HepG2 (cell line): ENCODE results near the gene DNAJC5. TPM values are rescaled to one million over a fixed set of nuclear protein-coding genes. Genes with fewer than 3 reads are reported as not detected.

Experiments used
- E2F2 ChIP-seq: sonication (generic); formaldehyde crosslinking; IDR thresholded peaks from 2 replicates; pipeline ENCODE4 v1.4.0; 2020; ENCODE audit warnings: missing genetic modification reagents, borderline replicate concordance
- FOXP1 ChIP-seq, 2 experiments: fragments of 450-650 bp in 1 of 2; IDR thresholded peaks; 2 replicates each; pipeline ENCODE4 v1.6.1; 2017 to 2018; ENCODE audit warnings: antibody characterized with exemption in 1 of 2
- MTA1 ChIP-seq: sonication (generic); formaldehyde crosslinking; IDR thresholded peaks from 2 replicates; pipeline ENCODE4 v1.4.0; 2020; ENCODE audit warnings: missing genetic modification reagents, mild to moderate bottlenecking, borderline replicate concordance
- MTA3 ChIP-seq: sonication (generic); formaldehyde crosslinking; IDR thresholded peaks from 2 replicates; pipeline ENCODE4 v1.4.0; 2020; ENCODE audit warnings: missing genetic modification reagents
- NFRKB ChIP-seq: fragments of 450-650 bp; IDR thresholded peaks from 2 replicates; pipeline ENCODE4 v1.6.1; 2017
- PHF5A ChIP-seq: IDR thresholded peaks from one replicate; pipeline ENCODE4 v1.6.1; 2018; ENCODE audit warnings: low read depth, missing genetic modification reagents; ENCODE audit not compliant: unreplicated experiment
- RBM39 ChIP-seq: fragments of 200-400 bp; formaldehyde crosslinking; IDR thresholded peaks from one replicate; pipeline ENCODE4 v1.6.1; 2018; ENCODE audit warnings: antibody characterized with exemption, mild to moderate bottlenecking, low read depth, low read length; ENCODE audit not compliant: poor library complexity, severe bottlenecking
- RELA ChIP-seq: sonication (generic); formaldehyde crosslinking; IDR thresholded peaks from 2 replicates; pipeline ENCODE4 v1.4.0; 2020; ENCODE audit warnings: missing genetic modification reagents
- SRSF9 ChIP-seq: fragments of 200-400 bp; formaldehyde crosslinking; IDR thresholded peaks from 2 replicates; pipeline ENCODE4 v1.6.1; 2018; ENCODE audit warnings: borderline replicate concordance, mild to moderate bottlenecking, low read depth, low read length; ENCODE audit not compliant: insufficient read depth, poor library complexity, severe bottlenecking
- SSRP1 ChIP-seq: IDR thresholded peaks from 2 replicates; pipeline ENCODE4 v1.6.1; 2016; ENCODE audit warnings: control low read depth
- ZNF224 ChIP-seq: sonication (generic); formaldehyde crosslinking; IDR thresholded peaks from 2 replicates; pipeline ENCODE4 v1.5.0; 2020; ENCODE audit warnings: mild to moderate bottlenecking, missing genetic modification reagents
- ZNF251 ChIP-seq: sonication (generic); formaldehyde crosslinking; IDR thresholded peaks from 2 replicates; pipeline ENCODE4 v1.9.0; 2021; ENCODE audit warnings: mild to moderate bottlenecking, missing genetic modification reagents
- ZNF788 ChIP-seq: sonication (generic); formaldehyde crosslinking; IDR thresholded peaks from 2 replicates; pipeline ENCODE4 v1.5.0; 2020; ENCODE audit warnings: mild to moderate bottlenecking, missing genetic modification reagents, borderline replicate concordance
- ZNF878 ChIP-seq: sonication (generic); formaldehyde crosslinking; IDR thresholded peaks from 2 replicates; pipeline ENCODE4 v1.8.1; 2023; ENCODE audit warnings: mild to moderate bottlenecking, missing genetic modification reagents, moderate library complexity
- ZSCAN20 ChIP-seq: sonication (generic); formaldehyde crosslinking; IDR thresholded peaks from 2 replicates; pipeline ENCODE4 v1.4.0; 2020; ENCODE audit warnings: missing genetic modification reagents, mild to moderate bottlenecking, borderline replicate concordance
- polyA plus RNA-seq, 8 experiments: library from polyadenylated mRNA; depleted of rRNA in 3 of 8; stranded (reverse) in 7 of 8; unstranded in 1 of 8; fragments of >200 nt; fragmentation: Illumina TruSeq in 4 of 8; extraction: Trizol in 4 of 8; gene quantifications; 2 replicates each; pipeline versions ENCODE4 v1.2.1 to v1.2.3, GENCODE V29; 2011 to 2016; ENCODE audit warnings: low read depth in 4 of 8, missing spikeins in 1 of 8, mixed read lengths in 1 of 8; ENCODE audit not compliant: insufficient read depth in 1 of 8
- total RNA-seq, 5 experiments: library from RNA; depleted of rRNA; stranded (reverse); fragments of >200 nt; fragmentation: Illumina TruSeq; extraction: Trizol; gene quantifications; 2 replicates each; pipeline ENCODE4 v1.2.3, GENCODE V29; 2016; ENCODE audit warnings: low read depth in 1 of 5
- TF ChIP-seq, protein P1 (sequence below): sonication (generic); formaldehyde crosslinking; IDR thresholded peaks from 2 replicates; pipeline ENCODE4 v1.5.0; 2020; ENCODE audit warnings: mild to moderate bottlenecking, missing genetic modification reagents, moderate library complexity
- TF ChIP-seq, protein P2 (sequence below): sonication (generic); formaldehyde crosslinking; IDR thresholded peaks from 2 replicates; pipeline ENCODE4 v1.4.0; 2020; ENCODE audit warnings: missing genetic modification reagents, borderline replicate concordance
- TF ChIP-seq, protein P3 (sequence below): sonication (generic); formaldehyde crosslinking; IDR thresholded peaks from 2 replicates; pipeline ENCODE4 v1.4.0; 2020; ENCODE audit warnings: missing genetic modification reagents, mild to moderate bottlenecking, borderline replicate concordance

The DNAJC5 gene
- total and polyA plus RNA-seq, 2 of the 13 experiments (the other 11 are each of a cell fraction or from before 2014, with no cell fraction given): 42.8 to 64.5 TPM

- no peak for TF ChIP-seq RBM39
- TF ChIP-seq ZNF251 (CRISPR knock-in tag): 0 out of 2 replicates have a peak, but pooled peaks have one; percentile 26
- TF ChIP-seq, protein P1, sequence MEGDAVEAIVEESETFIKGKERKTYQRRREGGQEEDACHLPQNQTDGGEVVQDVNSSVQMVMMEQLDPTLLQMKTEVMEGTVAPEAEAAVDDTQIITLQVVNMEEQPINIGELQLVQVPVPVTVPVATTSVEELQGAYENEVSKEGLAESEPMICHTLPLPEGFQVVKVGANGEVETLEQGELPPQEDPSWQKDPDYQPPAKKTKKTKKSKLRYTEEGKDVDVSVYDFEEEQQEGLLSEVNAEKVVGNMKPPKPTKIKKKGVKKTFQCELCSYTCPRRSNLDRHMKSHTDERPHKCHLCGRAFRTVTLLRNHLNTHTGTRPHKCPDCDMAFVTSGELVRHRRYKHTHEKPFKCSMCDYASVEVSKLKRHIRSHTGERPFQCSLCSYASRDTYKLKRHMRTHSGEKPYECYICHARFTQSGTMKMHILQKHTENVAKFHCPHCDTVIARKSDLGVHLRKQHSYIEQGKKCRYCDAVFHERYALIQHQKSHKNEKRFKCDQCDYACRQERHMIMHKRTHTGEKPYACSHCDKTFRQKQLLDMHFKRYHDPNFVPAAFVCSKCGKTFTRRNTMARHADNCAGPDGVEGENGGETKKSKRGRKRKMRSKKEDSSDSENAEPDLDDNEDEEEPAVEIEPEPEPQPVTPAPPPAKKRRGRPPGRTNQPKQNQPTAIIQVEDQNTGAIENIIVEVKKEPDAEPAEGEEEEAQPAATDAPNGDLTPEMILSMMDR (CRISPR knock-in tag): peak; percentile 100
- TF ChIP-seq FOXP1 (IDR thresholded peaks at IDR 0.05): no peak
- 0 out of 2 replicates have a peak, but pooled peaks have one; percentile 29 for TF ChIP-seq FOXP1 (CRISPR knock-in tag; IDR thresholded peaks at IDR 0.05)
- peak; percentile 64 for TF ChIP-seq MTA1 (CRISPR knock-in tag)
- TF ChIP-seq, protein P2, sequence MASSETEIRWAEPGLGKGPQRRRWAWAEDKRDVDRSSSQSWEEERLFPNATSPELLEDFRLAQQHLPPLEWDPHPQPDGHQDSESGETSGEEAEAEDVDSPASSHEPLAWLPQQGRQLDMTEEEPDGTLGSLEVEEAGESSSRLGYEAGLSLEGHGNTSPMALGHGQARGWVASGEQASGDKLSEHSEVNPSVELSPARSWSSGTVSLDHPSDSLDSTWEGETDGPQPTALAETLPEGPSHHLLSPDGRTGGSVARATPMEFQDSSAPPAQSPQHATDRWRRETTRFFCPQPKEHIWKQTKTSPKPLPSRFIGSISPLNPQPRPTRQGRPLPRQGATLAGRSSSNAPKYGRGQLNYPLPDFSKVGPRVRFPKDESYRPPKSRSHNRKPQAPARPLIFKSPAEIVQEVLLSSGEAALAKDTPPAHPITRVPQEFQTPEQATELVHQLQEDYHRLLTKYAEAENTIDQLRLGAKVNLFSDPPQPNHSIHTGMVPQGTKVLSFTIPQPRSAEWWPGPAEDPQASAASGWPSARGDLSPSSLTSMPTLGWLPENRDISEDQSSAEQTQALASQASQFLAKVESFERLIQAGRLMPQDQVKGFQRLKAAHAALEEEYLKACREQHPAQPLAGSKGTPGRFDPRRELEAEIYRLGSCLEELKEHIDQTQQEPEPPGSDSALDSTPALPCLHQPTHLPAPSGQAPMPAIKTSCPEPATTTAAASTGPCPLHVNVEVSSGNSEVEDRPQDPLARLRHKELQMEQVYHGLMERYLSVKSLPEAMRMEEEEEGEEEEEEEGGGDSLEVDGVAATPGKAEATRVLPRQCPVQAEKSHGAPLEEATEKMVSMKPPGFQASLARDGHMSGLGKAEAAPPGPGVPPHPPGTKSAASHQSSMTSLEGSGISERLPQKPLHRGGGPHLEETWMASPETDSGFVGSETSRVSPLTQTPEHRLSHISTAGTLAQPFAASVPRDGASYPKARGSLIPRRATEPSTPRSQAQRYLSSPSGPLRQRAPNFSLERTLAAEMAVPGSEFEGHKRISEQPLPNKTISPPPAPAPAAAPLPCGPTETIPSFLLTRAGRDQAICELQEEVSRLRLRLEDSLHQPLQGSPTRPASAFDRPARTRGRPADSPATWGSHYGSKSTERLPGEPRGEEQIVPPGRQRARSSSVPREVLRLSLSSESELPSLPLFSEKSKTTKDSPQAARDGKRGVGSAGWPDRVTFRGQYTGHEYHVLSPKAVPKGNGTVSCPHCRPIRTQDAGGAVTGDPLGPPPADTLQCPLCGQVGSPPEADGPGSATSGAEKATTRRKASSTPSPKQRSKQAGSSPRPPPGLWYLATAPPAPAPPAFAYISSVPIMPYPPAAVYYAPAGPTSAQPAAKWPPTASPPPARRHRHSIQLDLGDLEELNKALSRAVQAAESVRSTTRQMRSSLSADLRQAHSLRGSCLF (CRISPR knock-in tag): no peak
- no peak for TF ChIP-seq E2F2 (CRISPR knock-in tag)
- no peak for TF ChIP-seq ZNF878
- TF ChIP-seq, protein P3, sequence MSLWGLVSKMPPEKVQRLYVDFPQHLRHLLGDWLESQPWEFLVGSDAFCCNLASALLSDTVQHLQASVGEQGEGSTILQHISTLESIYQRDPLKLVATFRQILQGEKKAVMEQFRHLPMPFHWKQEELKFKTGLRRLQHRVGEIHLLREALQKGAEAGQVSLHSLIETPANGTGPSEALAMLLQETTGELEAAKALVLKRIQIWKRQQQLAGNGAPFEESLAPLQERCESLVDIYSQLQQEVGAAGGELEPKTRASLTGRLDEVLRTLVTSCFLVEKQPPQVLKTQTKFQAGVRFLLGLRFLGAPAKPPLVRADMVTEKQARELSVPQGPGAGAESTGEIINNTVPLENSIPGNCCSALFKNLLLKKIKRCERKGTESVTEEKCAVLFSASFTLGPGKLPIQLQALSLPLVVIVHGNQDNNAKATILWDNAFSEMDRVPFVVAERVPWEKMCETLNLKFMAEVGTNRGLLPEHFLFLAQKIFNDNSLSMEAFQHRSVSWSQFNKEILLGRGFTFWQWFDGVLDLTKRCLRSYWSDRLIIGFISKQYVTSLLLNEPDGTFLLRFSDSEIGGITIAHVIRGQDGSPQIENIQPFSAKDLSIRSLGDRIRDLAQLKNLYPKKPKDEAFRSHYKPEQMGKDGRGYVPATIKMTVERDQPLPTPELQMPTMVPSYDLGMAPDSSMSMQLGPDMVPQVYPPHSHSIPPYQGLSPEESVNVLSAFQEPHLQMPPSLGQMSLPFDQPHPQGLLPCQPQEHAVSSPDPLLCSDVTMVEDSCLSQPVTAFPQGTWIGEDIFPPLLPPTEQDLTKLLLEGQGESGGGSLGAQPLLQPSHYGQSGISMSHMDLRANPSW (CRISPR knock-in tag): no peak
- peak; percentile 49 for TF ChIP-seq PHF5A
- TF ChIP-seq ZNF224 (CRISPR knock-in tag): 0 out of 2 replicates have a peak, but pooled peaks have one; percentile 90
- TF ChIP-seq SSRP1 (CRISPR knock-in tag): peak; percentile 59; the same call in 1 of the 2 replicates
- TF ChIP-seq ZSCAN20: no peak
- no peak for TF ChIP-seq MTA3
- TF ChIP-seq RELA (CRISPR knock-in tag): no peak; the same call in none of the 2 replicates
- TF ChIP-seq SRSF9: no peak
- peak; percentile 99 for TF ChIP-seq ZNF788
- no peak for TF ChIP-seq NFRKB
These were observed 31.0 kb upstream of the DNAJC5 start (continued) for GRCh38 chr20:63863798-63864544.
